DMS153 (cell line): ENCODE results near the gene PLD2.
A peak's percentile ranks its signal among the peaks of the same experiment; 100 is the strongest.

Experiments
- DNase-seq: peaks from one replicate; lab custom pipeline; 2025; lab: John Stamatoyannopoulos, UW

PLD2 gene

DNA sequence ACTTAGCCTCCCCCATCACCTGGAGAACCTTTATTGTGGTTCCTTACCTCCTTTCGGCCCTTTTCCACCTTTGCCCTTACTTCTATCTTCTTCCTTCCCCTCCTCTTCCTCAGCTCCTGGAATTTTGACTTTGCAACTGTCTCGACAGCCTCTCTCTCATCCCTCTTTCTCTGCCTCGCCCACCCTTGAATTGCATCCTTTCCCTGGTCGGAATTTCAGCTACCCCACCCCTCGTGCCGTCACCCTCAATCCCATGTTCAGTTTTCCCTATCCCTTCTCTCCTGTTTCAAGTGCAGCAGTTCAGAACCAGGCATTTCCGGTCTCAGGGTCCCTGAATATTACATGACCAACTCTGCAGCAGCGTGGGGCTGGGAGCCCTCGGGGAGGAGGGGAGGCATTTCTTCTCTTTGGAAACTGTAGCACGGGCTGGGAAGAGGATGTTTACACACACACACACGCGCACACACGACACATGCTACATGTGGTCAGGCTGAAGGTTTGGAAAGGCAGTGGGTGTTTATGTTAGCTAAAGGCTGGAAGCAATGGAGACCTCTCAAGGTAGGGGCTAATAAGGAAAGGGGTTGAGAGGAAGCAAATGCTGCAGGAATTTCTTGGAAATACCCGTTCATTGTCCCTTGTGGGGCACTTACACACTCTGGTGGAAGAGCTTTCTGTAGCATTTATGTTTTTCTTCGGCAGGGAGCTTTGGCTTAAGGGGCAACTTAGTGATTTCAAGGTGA, 27.2 kb downstream of the PLD2 start:
- no peak for DNase-seq

DNA sequence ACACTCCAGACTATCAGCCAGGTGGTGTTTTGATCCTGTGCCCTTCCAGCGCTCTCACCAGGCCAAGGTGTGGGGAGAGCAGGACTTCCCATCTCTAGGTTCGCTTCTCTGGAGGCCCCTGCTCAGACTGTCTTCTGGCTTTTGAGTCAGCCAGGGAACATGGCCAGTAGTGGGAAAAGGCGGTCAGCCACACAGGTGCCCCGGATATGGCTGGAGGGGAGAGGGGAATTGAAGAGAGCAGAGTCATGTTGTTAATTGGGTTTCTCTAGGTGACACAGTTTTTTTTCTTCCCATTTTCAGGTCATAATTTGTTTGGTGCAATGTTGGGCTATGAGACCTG, 27.7 kb downstream of the PLD2 start:
- DNase-seq: no peak

DNA sequence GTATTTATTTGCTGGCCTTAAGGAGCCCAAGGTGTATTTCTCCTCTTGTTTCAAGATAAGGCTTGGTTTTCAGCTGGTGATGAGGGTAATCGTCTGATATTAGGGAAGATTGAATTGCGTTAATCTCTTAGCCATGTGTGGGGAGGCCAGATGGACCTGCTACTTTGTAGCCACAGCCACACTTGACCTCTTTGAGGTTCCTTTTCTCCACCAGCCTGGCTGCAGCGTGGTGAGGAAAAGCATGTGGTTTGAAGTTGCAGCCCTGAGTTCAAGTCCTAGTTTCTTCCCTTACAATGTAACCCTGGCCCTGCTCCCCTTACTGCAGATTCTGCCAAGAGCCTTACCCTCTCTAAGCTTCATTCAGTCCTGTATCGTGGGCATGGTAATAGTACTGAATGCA, 29.3 kb downstream of the PLD2 start:
- no peak for DNase-seq

DNA sequence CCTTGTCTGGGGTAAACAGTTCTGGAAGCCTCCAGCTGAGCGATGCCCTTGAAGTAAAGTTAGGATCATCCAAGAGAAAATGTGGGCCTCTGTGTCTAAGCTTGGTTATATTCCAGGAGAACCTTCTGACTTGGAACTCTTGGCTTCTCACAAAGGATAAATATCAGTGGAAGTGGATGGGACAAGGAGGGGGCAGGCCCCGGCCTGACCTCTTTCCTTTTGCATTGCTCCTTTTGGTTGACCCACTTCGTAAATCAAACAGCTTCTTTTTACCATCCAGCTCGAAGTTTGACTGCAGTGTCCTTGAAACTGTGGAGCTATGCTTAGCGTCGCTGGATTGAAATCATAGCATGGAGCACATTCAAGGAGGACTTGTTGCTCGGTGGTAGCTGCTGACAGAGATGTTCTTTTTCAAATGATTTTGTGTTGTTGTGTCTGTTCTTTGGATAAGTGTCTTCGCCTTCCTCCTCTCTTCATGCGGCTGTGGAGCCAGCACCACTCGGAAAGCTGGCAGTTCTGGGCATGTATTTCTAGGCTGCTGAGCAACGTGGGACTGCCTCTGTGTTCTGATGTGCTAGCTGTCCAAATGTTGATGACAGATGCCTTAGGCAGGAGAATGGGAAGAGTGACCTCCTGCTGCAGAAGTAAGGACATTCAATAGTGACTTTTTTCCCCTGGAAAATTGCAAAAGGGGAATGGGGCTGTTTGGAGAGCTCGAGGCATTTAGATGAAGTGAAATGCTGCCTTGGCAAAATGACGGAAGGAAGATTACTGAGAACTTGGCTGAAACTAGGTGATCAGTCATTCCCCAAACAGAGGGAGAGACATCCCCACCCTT, 30.7 kb downstream of the PLD2 start:
- no peak for DNase-seq

DNA sequence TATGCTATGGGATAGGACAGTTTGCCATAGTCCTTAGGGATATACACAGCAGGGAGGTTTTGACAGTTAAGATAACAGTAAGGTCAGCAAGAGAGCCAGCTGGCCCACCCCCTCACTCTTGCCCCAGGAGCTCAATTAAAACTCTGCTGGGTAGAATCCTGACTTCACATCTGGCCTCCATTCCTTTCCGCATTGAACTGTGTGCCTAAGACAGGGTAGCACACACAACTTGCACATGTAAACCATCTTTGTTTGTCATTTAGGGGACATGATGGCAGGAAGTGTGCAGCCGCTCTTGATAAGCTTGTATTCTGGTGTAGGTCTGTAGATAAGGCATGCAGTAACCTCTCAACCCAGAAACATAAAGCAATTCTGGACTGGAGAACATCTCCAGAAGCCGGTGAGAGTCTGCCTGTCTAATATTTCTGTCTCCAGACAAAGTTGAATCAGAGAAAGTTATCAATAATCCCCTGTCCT, 31.4 kb downstream of the PLD2 start:
- no peak for DNase-seq

DNA sequence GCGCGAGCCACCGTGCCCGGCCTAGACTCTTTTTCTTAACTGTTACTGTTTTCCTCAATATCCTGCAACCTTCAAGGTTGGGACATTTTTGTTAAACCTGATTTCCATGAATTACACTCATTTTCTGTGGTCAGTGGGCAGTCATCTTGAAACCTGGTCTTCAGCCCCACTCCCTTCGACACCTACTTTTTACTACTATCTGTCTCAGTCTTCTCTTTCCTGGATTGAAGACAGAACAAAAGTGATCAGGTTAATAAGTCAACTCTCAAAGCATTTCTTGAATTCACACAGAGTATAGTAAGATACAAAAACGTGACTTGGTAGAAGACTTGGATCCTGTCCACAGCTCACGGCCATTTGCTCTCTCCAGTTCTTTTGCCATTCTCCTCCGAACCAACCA, 32.3 kb downstream of the PLD2 start:
- no peak for DNase-seq

DNA sequence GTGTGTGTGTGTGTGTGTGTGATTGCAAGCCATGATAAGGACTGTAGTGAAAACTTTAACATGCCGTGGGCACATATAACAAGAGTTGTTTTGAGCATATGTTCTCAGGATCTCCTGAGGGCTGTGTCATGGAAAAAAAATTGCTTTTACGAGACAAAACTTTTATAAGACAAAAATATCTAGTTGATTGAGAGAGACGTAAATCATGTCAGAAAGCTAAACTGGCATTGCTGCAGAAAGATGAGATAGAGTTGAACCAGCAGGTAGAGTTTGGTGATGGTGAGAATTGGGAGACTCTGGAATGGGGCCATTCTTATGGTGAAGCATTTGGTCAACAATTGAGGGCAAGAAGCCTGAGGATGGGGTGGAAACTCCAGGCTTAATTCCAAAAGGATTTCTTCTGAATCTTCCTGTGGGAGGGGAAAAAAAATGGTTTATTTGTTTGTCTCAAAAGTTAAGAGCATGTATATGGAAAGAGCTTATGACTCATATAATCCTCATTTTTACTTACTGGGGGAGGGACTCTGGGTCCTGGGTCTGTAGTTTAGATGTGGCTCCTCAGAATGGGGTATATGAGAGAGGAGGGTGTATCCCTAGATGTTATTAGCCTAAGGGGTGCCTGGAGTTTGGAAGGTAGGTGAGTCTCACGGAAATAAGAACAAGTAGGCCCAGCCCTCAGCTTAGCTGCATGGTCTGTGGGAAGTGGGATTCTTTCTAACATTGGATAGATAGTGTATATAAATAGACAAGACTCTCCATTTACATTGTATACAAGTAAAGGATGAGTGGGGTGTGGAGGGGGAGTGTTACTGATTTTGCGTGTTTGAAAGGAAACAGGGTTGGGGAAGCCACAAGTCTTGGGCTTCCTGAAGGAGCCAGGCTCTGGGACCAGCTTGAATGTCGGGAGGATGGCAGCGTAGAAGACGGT, 33.3 kb downstream of the PLD2 start:
- no peak for DNase-seq

DNA sequence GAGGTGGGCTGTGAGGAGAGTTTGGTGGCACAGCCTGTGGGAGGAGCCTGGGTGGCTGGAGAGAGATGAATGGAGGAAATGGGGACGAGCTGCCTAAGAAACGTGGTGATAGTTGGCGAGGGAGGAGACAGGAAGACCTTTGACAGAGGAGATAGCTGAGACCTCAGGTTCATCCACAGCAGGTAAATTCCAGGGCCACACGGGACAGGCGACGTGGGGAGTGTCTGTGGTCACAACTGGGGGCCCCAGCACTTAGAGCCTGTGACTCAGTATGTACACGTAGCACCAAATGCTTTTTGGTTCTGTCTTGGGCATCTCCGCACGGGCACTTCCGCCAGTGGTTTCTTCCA, 33.9 kb downstream of the PLD2 start:
- DNase-seq: no peak

DNA sequence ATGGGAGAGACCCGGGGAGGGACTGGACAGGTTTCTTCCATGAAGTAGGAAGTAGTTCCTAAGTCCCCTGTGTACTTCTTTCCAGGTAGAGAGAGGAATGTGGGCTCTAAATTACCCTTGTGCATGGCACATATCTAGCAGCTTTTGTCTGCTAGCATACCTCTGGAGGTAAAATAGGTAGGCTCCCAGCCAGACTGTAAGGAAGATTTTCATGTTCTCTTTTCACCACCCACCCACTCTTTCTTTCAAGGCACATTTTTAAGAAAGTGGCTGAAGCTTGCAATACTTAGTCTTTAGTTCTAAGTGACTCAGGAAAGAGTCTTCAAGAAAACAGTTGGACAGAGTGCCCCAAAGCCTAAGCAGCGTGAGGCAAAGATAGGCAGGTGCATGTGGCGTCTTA, 35.4 kb downstream of the PLD2 start:
- DNase-seq: no peak

DNA sequence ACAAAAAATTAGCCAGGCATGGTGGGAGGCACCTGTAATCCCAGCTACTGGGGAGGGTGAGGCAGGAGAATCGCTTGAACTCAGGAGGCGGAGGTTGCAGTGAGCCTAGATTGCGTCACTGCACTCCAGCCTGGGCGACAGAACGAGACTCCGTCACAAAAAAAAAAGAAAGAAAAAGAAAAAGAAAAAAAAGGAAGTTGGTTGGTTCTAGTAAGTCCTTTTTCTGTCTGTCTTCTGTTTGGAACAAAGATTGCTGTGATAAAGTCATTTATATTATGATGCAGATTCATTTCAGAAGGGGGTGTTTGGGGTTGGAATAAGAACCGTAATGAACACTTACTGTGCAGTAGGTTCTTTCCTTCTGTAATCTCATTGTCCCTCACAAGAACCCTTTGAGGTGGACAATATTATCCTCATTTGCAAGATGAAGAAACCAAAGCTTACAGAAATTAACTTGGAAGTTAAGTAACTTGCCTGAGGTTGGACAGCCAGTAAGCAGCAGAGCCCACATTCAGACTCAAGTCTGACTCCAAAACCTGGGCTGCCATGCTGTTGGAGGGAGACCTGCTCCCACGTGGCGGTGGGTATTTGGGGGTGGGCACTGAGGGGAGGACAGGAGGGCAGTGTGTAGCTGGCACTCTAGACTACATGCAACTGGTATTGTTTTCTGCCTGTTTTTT, 36.5 kb downstream of the PLD2 start:
- no peak for DNase-seq

DNA sequence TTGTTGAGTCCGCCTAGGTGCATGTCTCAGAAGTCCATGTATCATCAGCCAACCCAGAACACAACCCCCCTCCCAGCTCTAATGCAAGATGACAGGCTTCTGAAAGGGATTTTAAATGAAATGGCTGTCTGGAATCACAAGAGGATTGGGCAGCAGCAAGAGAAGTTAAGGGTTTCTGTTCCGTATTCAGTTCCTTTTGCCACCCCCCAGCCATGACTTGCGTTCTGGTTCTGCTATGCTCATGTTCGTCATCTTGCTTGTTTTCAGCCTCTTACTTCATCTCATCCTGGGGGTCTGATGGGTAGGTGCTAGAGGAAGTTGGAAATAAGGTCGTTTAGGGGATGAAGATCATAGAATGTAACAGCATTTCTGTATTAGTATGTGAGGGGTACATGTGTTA, 38.2 kb downstream of the PLD2 start:
- DNase-seq: no peak

DNA sequence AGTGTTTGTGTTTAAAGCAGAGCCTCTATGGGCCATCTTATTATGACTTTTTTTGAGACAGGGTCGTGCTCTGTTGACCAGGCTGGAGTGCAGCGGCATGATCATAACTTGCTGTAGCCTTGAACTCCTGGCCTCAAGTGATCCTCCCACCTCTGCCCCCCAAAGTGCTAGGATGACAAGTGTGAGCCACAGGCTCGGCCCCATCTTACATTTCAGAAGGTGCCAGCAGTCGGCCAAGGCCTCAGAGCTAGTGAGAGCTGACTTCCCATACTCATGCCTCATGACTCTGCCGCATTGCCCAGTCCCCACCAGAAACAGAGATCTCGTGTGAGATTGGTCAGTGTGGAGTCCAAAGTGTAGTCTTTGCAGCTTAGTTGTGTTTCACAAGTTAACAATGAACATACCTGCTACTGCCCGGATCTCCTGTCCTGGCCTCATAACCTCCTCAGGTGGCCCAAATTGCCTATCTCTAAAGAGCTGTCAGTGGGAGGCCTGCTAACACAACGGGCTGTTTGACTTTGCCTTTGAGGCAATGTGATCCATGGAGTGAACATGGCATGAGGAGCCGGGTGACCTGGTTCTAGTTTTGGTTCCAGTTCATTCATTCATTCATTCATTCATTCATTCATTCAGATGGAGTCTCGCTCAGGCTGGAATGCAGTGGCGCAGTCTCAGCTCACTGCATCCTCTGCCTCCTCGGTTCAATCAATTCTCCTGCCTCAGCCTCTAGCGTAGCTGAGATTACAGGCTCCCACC, 39.9 kb downstream of the PLD2 start:
- DNase-seq: no peak

DNA sequence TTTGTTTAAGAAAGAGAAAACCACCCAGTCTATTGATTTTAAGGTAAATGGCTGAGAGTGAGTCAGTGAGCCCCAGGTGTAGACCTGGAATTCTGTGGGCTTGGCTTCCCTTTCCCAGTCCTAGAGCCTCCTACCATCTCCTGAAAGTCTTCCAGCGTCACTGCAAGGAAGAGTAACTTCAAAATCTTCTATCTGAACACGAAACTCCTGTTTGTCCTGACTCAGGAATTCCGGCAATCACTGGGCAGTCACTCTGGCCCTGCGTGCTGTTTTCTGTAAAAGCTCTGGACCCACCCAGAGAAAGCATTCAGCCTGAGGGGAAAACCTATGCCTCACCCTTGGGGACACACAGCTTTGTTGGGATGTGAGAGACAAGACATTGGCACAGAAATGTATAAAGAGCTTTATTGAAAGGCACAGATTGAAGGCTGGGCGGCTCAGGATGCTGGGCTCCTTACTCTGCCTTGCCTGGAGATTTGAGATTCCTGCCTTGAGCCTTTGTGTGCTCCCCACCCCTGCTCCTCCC, 42.1 kb downstream of the PLD2 start:
- DNase-seq: no peak

DNA sequence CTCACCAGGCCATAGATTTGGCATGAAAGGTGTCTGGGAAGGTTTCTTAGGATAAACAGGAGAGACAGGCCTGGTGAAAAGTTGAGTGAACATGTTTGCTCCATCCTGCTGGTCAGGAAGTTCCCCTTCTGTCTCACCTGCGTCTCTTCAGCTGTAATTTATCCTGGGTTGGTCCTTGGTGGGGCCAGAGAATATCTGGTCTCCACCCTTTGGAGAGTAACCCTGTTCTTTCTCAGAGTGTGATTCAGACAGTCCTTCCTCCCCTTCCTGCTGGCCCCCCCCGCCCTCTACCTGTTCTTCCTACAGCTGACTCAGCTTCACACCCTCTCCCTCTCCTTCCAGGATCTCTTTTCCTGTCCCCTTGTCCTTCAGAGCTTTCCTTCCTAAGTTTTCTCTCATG, 43.3 kb downstream of the PLD2 start:
- no peak for DNase-seq

DNA sequence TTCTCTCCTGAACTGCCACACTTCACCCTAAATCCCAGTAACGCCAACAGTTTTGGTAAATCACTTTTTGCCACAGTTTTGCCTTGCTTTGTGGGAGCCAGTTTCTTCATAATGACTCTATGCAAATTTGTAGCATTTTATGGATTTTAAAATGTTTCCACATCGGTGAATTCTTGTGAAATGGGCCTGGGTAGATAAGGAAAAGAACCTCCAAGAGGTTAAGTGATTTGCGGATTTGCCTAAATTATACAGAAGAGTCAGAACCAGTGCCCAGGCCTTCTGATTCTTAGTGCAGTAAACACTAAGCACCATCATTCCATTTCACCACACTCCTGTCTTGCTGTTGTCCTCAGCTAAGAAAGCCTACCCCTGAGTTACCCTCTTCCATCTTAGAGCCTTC, 44.1 kb downstream of the PLD2 start:
- DNase-seq: no peak

DNA sequence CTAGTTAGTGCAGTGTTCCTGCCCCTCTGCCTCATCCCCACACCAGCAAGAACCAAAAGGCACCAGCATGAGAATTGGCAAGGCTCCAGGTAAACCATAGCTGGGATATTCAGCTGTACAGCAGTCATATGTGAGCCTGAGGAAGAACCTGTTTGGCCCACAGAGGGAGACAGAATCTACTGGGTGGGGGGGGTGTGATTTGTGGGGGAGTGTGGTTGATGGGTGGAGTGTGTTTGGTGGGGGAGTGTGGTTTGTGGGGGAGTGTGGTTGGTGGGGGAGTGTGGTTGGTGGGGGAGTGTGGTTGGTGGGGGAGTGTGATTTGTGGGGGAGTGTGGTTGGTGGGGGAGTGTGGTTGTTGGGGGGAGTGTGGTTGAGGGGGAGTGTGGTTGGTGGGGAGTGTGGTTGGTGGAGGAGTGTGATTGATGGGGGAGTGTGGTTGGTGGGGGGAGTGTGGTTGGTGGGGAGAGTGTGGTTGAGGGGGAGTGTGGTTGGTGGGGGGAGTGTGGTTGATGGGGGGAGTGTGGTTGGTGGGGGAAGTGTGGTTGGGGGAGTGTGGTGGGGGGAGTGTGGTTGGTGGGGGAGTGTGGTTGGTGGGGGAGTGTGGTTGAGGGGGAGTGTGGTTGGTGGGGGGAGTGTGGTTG, 45.7 kb downstream of the PLD2 start:
- no peak for DNase-seq

DNA sequence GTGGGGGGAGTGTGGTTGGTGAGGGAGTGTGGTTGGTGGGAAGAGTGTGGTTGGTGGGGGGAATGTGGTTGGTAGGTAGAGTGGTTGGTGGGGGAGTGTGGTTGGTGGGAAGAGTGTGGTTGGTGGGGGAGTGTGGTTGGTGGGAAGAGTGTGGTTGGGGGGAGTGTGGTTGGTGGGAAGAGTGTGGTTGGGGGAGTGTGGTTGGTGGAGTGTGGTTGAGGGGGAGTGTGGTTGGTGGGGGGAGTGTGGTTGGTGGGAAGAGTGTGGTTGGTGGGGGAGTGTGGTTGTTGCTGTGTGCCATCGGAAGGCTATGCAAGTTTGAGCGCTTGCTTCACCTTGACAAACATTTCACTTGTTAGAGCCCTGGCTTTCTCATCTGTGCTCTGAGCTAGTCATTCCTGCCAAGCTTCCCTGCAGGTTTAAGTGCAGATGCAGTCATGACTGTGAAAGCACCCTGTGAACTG, 46.3 kb downstream of the PLD2 start:
- no peak for DNase-seq

DNA sequence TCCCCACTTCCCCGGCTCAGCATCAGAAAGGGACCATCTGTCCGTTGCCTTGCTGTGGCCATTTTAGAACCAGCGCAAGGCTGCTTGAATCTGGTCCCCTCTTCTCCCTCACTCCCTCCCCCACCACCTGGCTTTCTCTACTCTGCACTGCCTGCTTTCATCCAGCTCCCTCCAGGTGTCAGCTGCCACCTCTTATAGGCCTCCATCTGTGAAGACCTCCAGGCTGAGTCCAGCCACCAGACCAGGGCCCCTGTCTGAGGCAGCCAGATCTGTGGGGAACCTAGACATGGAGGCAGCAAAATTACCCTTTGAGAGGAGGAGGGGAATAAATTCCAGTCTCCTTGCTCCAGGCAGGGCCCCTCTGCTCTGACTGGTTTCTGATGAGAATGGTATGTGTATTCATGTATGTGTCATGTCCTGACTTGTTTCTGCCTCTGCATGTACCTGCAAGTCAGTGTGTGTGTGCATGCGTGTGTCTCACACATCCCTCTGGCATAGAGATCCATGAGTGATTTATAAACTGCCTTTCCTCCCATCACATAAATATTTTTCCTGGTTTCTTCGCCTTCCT, 47.2 kb downstream of the PLD2 start:
- peak; percentile 40 for DNase-seq

DNA sequence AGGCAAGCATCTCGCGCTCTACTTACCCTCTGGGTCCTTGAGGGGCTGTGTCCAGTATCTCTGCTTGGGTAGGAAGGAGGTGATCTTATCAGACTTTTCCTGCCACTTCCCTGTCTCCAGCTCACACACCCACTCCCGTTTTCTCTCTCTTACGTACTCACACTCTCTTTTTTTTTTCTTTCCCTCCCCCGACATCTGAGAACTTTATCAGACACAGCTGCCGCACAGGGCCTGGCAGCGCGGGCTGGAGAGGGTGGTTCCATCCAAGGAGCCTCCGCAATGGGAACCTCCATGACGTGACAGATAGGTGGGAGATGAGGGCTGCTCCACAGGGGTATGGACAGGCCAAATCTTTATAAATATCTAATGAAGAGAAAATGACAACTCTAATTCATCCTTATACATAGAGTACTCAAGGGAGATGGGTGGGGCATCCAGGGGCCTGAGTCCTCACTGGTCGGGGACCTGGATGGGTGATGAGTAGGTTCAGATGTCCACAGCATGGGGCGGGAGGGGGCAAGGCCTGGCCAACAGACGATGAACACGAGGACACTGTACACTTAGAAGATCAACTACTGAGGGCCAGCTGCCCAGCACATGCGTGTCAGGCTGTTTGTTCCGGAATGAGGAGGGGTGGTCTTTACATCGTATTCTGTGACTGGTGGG, 49.5 kb downstream of the PLD2 start:
- DNase-seq: no peak

DNA sequence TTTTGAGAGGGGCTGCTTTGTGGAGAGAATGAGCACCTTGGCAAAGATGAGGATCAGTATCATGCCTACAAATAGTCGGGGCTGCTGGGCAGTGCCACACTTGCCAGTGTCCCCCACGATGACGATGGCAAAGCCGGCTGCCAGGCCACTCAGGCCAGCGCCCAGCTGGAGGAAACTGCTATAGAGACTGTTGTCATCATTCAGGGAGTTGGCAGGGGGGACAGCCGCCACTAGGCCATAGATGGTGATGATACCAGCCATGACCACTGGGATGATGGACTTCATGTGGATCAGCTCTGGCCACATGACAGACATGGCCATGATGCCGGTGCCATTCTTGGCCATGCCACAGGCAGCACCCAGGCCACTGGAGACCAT, 50.0 kb downstream of the PLD2 start:
- no peak for DNase-seq
